HG02610 (cell line): ENCODE data around the gene NAV2.

Source experiments
- ATAC-seq: cut with Tn5 transposase; IDR thresholded peaks from one replicate; pipeline ENCODE4 v1.9.1; 2021; ENCODE audit warnings: mild to moderate bottlenecking, moderate library complexity; ENCODE audit not compliant: unreplicated experiment

NAV2 gene

GRCh38 chr11:19827399-19828135 is 114.9 kb downstream of the NAV2 start:
- no peak for ATAC-seq

- ATAC-seq: no peak
These were observed 115.9 kb downstream of the NAV2 start for GRCh38 chr11:19828382-19829108.

GRCh38 chr11:19829109-19829837 is 116.6 kb downstream of the NAV2 start:
- peak; percentile 48 for ATAC-seq

GRCh38 chr11:19832086-19832750 is 119.6 kb downstream of the NAV2 start:
- no peak for ATAC-seq

- ATAC-seq: no peak
These were observed 120.3 kb downstream of the NAV2 start for GRCh38 chr11:19832901-19833300.

GRCh38 chr11:19834771-19835170 is 122.1 kb downstream of the NAV2 start:
- no peak for ATAC-seq

GRCh38 chr11:19836666-19837065 is 124.0 kb downstream of the NAV2 start:
- no peak for ATAC-seq

- no peak for ATAC-seq
These were observed 126.5 kb downstream of the NAV2 start for GRCh38 chr11:19838994-19839768.

GRCh38 chr11:19840961-19841360 is 128.3 kb downstream of the NAV2 start:
- no peak for ATAC-seq

- ATAC-seq: no peak
These were observed 129.9 kb downstream of the NAV2 start for GRCh38 chr11:19842505-19842904.

GRCh38 chr11:19843079-19843478 is 130.4 kb downstream of the NAV2 start:
- no peak for ATAC-seq

- no peak for ATAC-seq
These were observed 131.4 kb downstream of the NAV2 start for GRCh38 chr11:19844012-19844411.

- no peak for ATAC-seq
These were observed 132.2 kb downstream of the NAV2 start for GRCh38 chr11:19844806-19845205.

GRCh38 chr11:19845626-19846025 is 133.0 kb downstream of the NAV2 start:
- no peak for ATAC-seq

GRCh38 chr11:19846654-19847305 is 134.1 kb downstream of the NAV2 start:
- ATAC-seq: no peak

- ATAC-seq: no peak
These were observed 135.6 kb downstream of the NAV2 start for GRCh38 chr11:19848219-19848618.

- ATAC-seq: no peak
These were observed 136.6 kb downstream of the NAV2 start for GRCh38 chr11:19849107-19849789.

GRCh38 chr11:19849947-19850593 is 137.4 kb downstream of the NAV2 start:
- no peak for ATAC-seq

GRCh38 chr11:19852288-19852687 is 139.7 kb downstream of the NAV2 start:
- ATAC-seq: no peak
